Prostate gland (tissue), 2 donors: ENCODE results near the gene NPIPA3. TPM values are rescaled to one million over a fixed set of nuclear protein-coding genes. Genes with fewer than 3 reads are reported as not detected.
"Not testable (repeated sequence)": the region's sequence is repeated elsewhere in the genome, so short reads cannot be mapped to it uniquely, and the experiment has no call there.

ENCODE experiments used
- DNase-seq: peaks from one replicate; pipeline ENCODE4 v3.0.0-alpha.2; 2019; ENCODE audit warnings: low spot score
- H3K27ac ChIP-seq, 2 donors: fragments of 200-600 bp; sonication (generic); 2 replicates each; pipeline ENCODE4 v1.5.1; 2017 to 2019
- H3K27me3 ChIP-seq: fragments of 200-600 bp; sonication (generic); replicated peaks from 2 replicates; pipeline ENCODE4 v1.5.1; 2019; ENCODE audit not compliant: insufficient read depth
- H3K36me3 ChIP-seq, 2 donors: fragments of 200-600 bp; sonication (generic); 1 replicate in 1 of 2; 2 replicates in 1 of 2; pipeline versions ENCODE4 v1.5.1 to v1.8.1; 2017 to 2019
- H3K4me1 ChIP-seq: fragments of 200-600 bp; sonication (generic); replicated peaks from 2 replicates; pipeline ENCODE4 v1.5.1; 2019
- H3K4me3 ChIP-seq, 2 donors: fragments of 200-600 bp; sonication (generic); 2 replicates each; pipeline ENCODE4 v1.5.1; 2017 to 2019
- H3K9me3 ChIP-seq: fragments of 200-600 bp; sonication (generic); 2 replicates; pipeline ENCODE4 v1.5.1; 2017
- WGBS: methylation state at CpG from one replicate; pipeline ENCODE4 v1.1.5; 2018; 5-methylcytosine and 5-hydroxymethylcytosine counted together
- intact Hi-C: fragments of 100-400 bp; cut with DNase I; formaldehyde crosslinking; loops from one replicate; pipeline ENCODE4 v1.14.2; 2022
- total RNA-seq, 2 donors: library from RNA; depleted of rRNA; stranded (reverse); fragments of >200 nt; gene quantifications; one replicate each; pipeline ENCODE4 v1.1.0, GENCODE V29; 2016

NPIPA3 gene
- total RNA-seq, 2 donors from 2014 or later = 0.80 to 2.2 TPM

GRCh38 chr16:14742273-14743128 is 39.3 kb downstream of the NPIPA3 start, which contains the start of gene NPIPA2:
Gene NPIPA2 (plus strand): TSS chr16:14742533. CDS start chr16:14748066, 5,533 bp downstream.
- WGBS = no CpG with 5 or more reads among the region's 73 CpGs
- H3K27ac ChIP-seq, H3K9me3 ChIP-seq, H3K27me3 ChIP-seq, DNase-seq, intact Hi-C loops, H3K4me3 ChIP-seq, H3K4me1 ChIP-seq, H3K36me3 ChIP-seq: not testable (repeated sequence)

GRCh38 chr16:14773654-14774053 is 70.4 kb downstream of the NPIPA3 start:
- intact Hi-C loops, H3K4me1 ChIP-seq, H3K4me3 ChIP-seq, H3K27me3 ChIP-seq, H3K36me3 ChIP-seq, H3K9me3 ChIP-seq, H3K27ac ChIP-seq, DNase-seq: not testable (repeated sequence)
- no CpG with 5 or more reads among the region's 2 CpGs for WGBS

- H3K4me3 ChIP-seq, H3K9me3 ChIP-seq, H3K4me1 ChIP-seq, H3K27ac ChIP-seq, H3K36me3 ChIP-seq, intact Hi-C loops, DNase-seq, H3K27me3 ChIP-seq: not testable (repeated sequence)
- WGBS = no CpG with 5 or more reads among the region's 2 CpGs
These were observed 72.4 kb downstream of the NPIPA3 start for GRCh38 chr16:14775624-14776023.

Other genes with a start within 250 kb of the NPIPA3 start
- gene PARN, start 73.2 kb upstream of the NPIPA3 start, total RNA-seq = 10 to 100 TPM; 22.4 to 51.2 TPM
- 10 to 100 TPM; 30.3 to 67.9 TPM for gene BFAR, start 70.5 kb upstream of the NPIPA3 start, total RNA-seq
- 1 to 10 TPM in 1 of 2 donors, not detected in 1; 1.5 TPM for gene PLA2G10, start 9.1 kb upstream of the NPIPA3 start, total RNA-seq
- 1 to 10 TPM in 1 of 2 donors, under 1 TPM in 1; 0.80 to 1.4 TPM for gene NPIPA2, start 39.1 kb downstream of the NPIPA3 start, total RNA-seq
- 10 to 100 TPM; 34.4 to 69.7 TPM for gene NOMO1, start 130.3 kb downstream of the NPIPA3 start, total RNA-seq
- 100 to 1,000 TPM in 1 of 2 donors, 10 to 100 TPM in 1; 36.1 to 133 TPM for gene NPIPA1, start 234.0 kb downstream of the NPIPA3 start, total RNA-seq